ENCODE measurements around the gene PIK3AP1.

- TF ChIP-seq CTCF (conservative IDR thresholded peaks at IDR 0.05; ENCODE audit: low read depth, low read length) (no peak), MXI1 (IDR thresholded peaks at IDR 0.05; ENCODE audit: borderline replicate concordance, low read depth, low read length) (no peak), CEBPB (IDR thresholded peaks at IDR 0.05; ENCODE audit: low read depth, low read length) (no peak), SMC3 (IDR thresholded peaks at IDR 0.05; ENCODE audit: low read depth, low read length) (no peak), POLR2A (IDR thresholded peaks at IDR 0.05; ENCODE audit: low read depth, low read length) (no peak)
Measured at GRCh38 chr10:96767611-96768010, 47.3 kb upstream of the PIK3AP1 start.
